Panc1 (cell line): ENCODE measurements around the gene IKZF3. TPM values are rescaled to one million over a fixed set of nuclear protein-coding genes. Genes with fewer than 3 reads are reported as not detected.

Source experiments
- ATAC-seq: fragments of 200-7000 bp; cut with Tn5 transposase; 2 replicates; pipeline ENCODE4 v1.9.1; 2020; ENCODE audit warnings: mild to moderate bottlenecking, moderate library complexity
- BruUV-seq: library from RNA; stranded (reverse); fragments of 400-500 nt; replicated peaks from 2 replicates; lab custom pipeline; 2021; lab: Mats Ljungman, UMichigan
- CTCF ChIA-PET: fragments of 300-600 bp; sonication (Branson Sonifier 250); formaldehyde crosslinking; loops from one replicate; lab custom pipeline; 2022; ENCODE audit warnings: antibody characterized with exemption; lab: Charles Lee
- POLR2A ChIA-PET: fragments of 300-600 bp; sonication (Branson Sonifier 250); formaldehyde crosslinking; loops from one replicate; lab custom pipeline; 2022; ENCODE audit warnings: antibody characterized with exemption; lab: Charles Lee
- DNase-seq: peaks from one replicate; pipeline ENCODE4 v3.0.0-alpha.2; 2010; ENCODE audit warnings: low read depth, low spot score
- H3K27ac ChIP-seq: 2 replicates; pipeline ENCODE4 v1.5.1; 2011; ENCODE audit warnings: mild to moderate bottlenecking, low read length, inconsistent platforms
- H3K27me3 ChIP-seq: fragments of 200-500 bp; sonication (Bioruptor generic); 2 replicates; pipeline ENCODE4 v1.6.0; 2014; ENCODE audit warnings: low read length, inconsistent platforms; ENCODE audit not compliant: control insufficient read depth, insufficient read depth
- H3K36me3 ChIP-seq: fragments of 200-500 bp; sonication (Bioruptor generic); 2 replicates; pipeline ENCODE4 v1.5.1; 2014; ENCODE audit warnings: inconsistent platforms, mild to moderate bottlenecking, low read length, moderate library complexity; ENCODE audit not compliant: control insufficient read depth, insufficient read depth
- H3K4me1 ChIP-seq: 2 replicates; pipeline ENCODE4 v1.5.1; 2011; ENCODE audit warnings: inconsistent platforms, mild to moderate bottlenecking, low read length, moderate library complexity; ENCODE audit not compliant: control insufficient read depth, insufficient read depth
- H3K4me3 ChIP-seq, 2 experiments: 2 replicates each; pipeline ENCODE4 v1.5.1; 2011 to 2012; ENCODE audit warnings: low read depth in 2 of 2, low read length in 2 of 2, mild to moderate bottlenecking in 2 of 2, inconsistent platforms in 1 of 2, moderate library complexity in 1 of 2
- H3K9me3 ChIP-seq: fragments of 200-500 bp; sonication (Bioruptor generic); 2 replicates; pipeline ENCODE4 v1.5.1; 2014; ENCODE audit warnings: low read depth, mild to moderate bottlenecking, inconsistent platforms, low read length, moderate library complexity; ENCODE audit not compliant: control insufficient read depth, insufficient read depth
- CTCF ChIP-seq: fragments of 450-650 bp; IDR thresholded peaks from 2 replicates; pipeline ENCODE4 v1.5.1; 2017; ENCODE audit warnings: mild to moderate bottlenecking
- POLR2AphosphoS5 ChIP-seq: IDR thresholded peaks from 2 replicates; pipeline ENCODE4 v1.6.1; 2012; ENCODE audit warnings: mild to moderate bottlenecking, low read depth, low read length, moderate library complexity
- REST ChIP-seq, 2 experiments: IDR thresholded peaks; 2 replicates each; pipeline ENCODE4 v1.6.1; 2011 to 2012; ENCODE audit warnings: low read depth in 2 of 2, control low read depth in 1 of 2, low read length in 1 of 2, mild to moderate bottlenecking in 1 of 2, moderate library complexity in 1 of 2; ENCODE audit not compliant: insufficient read depth in 1 of 2
- SIN3A ChIP-seq: IDR thresholded peaks from 2 replicates; pipeline ENCODE4 v1.6.1; 2012; ENCODE audit warnings: low read depth, mild to moderate bottlenecking, low read length, moderate library complexity, borderline replicate concordance; ENCODE audit not compliant: insufficient read depth
- TCF7L2 ChIP-seq: IDR thresholded peaks from 2 replicates; pipeline ENCODE4 v1.6.1; 2011; ENCODE audit warnings: mild to moderate bottlenecking, low read depth, low read length, inconsistent platforms
- in situ Hi-C: cut with HindIII; loops from 2 replicates; pipeline ENCODE4 v1.10.0; 2016; ENCODE audit warnings: low sequenced_read_pairs, low pct_unique_long_range_greater_than_20kb
- intact Hi-C: fragments of 100-400 bp; cut with micrococcal nuclease; formaldehyde crosslinking; loops from one replicate; pipeline ENCODE4 v1.10.0; 2022; ENCODE audit not compliant: unreplicated experiment
- total RNA-seq: library from RNA; stranded (reverse); gene quantifications from one replicate; pipeline ENCODE4 v1.2.1, GENCODE V29; 2021; ENCODE audit not compliant: unreplicated experiment

IKZF3 gene
- total RNA-seq, 1 experiment from 2014 or later = 0.59 TPM

- no peak for DNase-seq
- ATAC-seq = peak; percentile 68; the same call in 1 of the 2 replicates
- POLR2A ChIA-PET = no interaction called here
These were observed 140.9 kb downstream of the IKZF3 start for GRCh38 chr17:39722965-39723848.

More at GRCh38 chr17:39722965-39723848, 140.9 kb downstream of the IKZF3 start:
- no peak overlapping the region for H3K4me3 ChIP-seq
- no peak overlapping the region for H3K27ac ChIP-seq
- CTCF ChIA-PET = interaction anchor here (0.6 to 1.2 kb wide), 3 partner anchors 8 to 38 kb away, joined by 4 to 5 read pairs (median 4); no protein-coding TSS in a partner anchor
- no peaks in the 10 kb centered on the region for H3K27me3 ChIP-seq
- intact Hi-C loops = no loop called here
- no TSS peak for BruUV-seq
- no peaks in the 10 kb centered on the region for H3K4me1 ChIP-seq
- in situ Hi-C loops = no loop called here
- TF ChIP-seq TCF7L2 = no peak
- no peak for TF ChIP-seq CTCF
- TF ChIP-seq POLR2AphosphoS5 = no peak
- TF ChIP-seq REST (IDR thresholded peaks at IDR 0.05; ENCODE audit: insufficient read depth in 1 of 2, low read depth in 2 of 2, low read length in 1 of 2) = no peak
- no peak for TF ChIP-seq SIN3A
- no peaks in the 10 kb centered on the region for H3K9me3 ChIP-seq
- H3K36me3 ChIP-seq = no peaks in the 10 kb centered on the region
